C4-2B (cell line): ENCODE measurements around the gene CDK8.

ENCODE experiments used
- ZFX ChIP-seq: fragments of 450-650 bp; IDR thresholded peaks from 2 replicates; pipeline ENCODE4 v1.6.1; 2017
- TF ChIP-seq, protein P1 (sequence below): fragments of 450-650 bp; conservative IDR thresholded peaks from 2 replicates; pipeline ENCODE4 v1.5.1; 2017; ENCODE audit warnings: mild to moderate bottlenecking

GRCh38 chr13:26272621-26273020 is 18.7 kb downstream of the CDK8 start:
- TF ChIP-seq, protein P1, sequence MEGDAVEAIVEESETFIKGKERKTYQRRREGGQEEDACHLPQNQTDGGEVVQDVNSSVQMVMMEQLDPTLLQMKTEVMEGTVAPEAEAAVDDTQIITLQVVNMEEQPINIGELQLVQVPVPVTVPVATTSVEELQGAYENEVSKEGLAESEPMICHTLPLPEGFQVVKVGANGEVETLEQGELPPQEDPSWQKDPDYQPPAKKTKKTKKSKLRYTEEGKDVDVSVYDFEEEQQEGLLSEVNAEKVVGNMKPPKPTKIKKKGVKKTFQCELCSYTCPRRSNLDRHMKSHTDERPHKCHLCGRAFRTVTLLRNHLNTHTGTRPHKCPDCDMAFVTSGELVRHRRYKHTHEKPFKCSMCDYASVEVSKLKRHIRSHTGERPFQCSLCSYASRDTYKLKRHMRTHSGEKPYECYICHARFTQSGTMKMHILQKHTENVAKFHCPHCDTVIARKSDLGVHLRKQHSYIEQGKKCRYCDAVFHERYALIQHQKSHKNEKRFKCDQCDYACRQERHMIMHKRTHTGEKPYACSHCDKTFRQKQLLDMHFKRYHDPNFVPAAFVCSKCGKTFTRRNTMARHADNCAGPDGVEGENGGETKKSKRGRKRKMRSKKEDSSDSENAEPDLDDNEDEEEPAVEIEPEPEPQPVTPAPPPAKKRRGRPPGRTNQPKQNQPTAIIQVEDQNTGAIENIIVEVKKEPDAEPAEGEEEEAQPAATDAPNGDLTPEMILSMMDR = no peak
- no peak for TF ChIP-seq ZFX
